GM10266 (cell line): Measurements from ENCODE around the gene EML6.

ENCODE experiments used
- DNase-seq: peaks from one replicate; pipeline ENCODE4 v3.0.0; 2012; ENCODE audit errors: extremely low spot score
- TF ChIP-seq, protein P1 (sequence below): IDR thresholded peaks from 2 replicates; pipeline ENCODE4 v1.5.1; 2012; ENCODE audit warnings: mild to moderate bottlenecking, low read depth; ENCODE audit not compliant: control insufficient read depth, insufficient read depth; ENCODE audit errors: missing control alignments

The EML6 gene

GRCh38 chr2:54706622-54707021 is 16.8 kb upstream of the EML6 start:
- TF ChIP-seq, protein P1, sequence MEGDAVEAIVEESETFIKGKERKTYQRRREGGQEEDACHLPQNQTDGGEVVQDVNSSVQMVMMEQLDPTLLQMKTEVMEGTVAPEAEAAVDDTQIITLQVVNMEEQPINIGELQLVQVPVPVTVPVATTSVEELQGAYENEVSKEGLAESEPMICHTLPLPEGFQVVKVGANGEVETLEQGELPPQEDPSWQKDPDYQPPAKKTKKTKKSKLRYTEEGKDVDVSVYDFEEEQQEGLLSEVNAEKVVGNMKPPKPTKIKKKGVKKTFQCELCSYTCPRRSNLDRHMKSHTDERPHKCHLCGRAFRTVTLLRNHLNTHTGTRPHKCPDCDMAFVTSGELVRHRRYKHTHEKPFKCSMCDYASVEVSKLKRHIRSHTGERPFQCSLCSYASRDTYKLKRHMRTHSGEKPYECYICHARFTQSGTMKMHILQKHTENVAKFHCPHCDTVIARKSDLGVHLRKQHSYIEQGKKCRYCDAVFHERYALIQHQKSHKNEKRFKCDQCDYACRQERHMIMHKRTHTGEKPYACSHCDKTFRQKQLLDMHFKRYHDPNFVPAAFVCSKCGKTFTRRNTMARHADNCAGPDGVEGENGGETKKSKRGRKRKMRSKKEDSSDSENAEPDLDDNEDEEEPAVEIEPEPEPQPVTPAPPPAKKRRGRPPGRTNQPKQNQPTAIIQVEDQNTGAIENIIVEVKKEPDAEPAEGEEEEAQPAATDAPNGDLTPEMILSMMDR = no peak
- DNase-seq = no peak

GRCh38 chr2:54708584-54709335 is 14.7 kb upstream of the EML6 start:
- DNase-seq = no peak
- TF ChIP-seq, protein P1 = no peak

- no peak for DNase-seq
- TF ChIP-seq, protein P1 = no peak
Observed at GRCh38 chr2:54709336-54709809, 14.1 kb upstream of the EML6 start.

- TF ChIP-seq, protein P1 = no peak
- no peak for DNase-seq
Observed at GRCh38 chr2:54710216-54710615, 13.2 kb upstream of the EML6 start.

DNA sequence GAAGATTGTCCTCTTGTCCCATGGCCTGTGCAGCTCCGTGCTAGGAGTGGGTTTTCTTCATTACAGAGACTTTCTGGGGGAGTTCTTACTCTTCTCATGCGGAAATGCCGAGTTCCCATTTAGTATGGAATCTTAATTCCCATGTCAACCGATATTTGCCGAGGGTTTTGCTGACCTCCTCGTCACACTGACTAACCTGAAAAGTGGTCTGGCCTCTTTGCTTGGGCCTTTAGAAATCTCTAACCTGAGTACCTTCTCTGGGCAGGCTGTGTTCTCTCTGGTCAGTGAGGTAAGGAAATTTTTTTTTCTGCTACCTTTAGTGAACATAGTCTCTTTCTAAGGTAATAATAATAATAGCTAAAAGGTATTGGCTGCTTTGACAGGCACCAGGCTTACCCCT is 10.9 kb upstream of the EML6 start:
- TF ChIP-seq, protein P1 = no peak
- no peak for DNase-seq

- DNase-seq = no peak
- TF ChIP-seq, protein P1 = no peak
Observed at GRCh38 chr2:54714996-54715395, 8.5 kb upstream of the EML6 start.

- DNase-seq = no peak
Observed at GRCh38 chr2:54716375-54716774, 7.1 kb upstream of the EML6 start.

More at GRCh38 chr2:54716375-54716774, 7.1 kb upstream of the EML6 start:
- TF ChIP-seq, protein P1 = no peak
